Measurements from ENCODE around the gene ANO8.
"Not testable (repeated sequence)": the region's sequence is repeated elsewhere in the genome, so short reads cannot be mapped to it uniquely, and the experiment has no call there.

The ANO8 gene

DNA sequence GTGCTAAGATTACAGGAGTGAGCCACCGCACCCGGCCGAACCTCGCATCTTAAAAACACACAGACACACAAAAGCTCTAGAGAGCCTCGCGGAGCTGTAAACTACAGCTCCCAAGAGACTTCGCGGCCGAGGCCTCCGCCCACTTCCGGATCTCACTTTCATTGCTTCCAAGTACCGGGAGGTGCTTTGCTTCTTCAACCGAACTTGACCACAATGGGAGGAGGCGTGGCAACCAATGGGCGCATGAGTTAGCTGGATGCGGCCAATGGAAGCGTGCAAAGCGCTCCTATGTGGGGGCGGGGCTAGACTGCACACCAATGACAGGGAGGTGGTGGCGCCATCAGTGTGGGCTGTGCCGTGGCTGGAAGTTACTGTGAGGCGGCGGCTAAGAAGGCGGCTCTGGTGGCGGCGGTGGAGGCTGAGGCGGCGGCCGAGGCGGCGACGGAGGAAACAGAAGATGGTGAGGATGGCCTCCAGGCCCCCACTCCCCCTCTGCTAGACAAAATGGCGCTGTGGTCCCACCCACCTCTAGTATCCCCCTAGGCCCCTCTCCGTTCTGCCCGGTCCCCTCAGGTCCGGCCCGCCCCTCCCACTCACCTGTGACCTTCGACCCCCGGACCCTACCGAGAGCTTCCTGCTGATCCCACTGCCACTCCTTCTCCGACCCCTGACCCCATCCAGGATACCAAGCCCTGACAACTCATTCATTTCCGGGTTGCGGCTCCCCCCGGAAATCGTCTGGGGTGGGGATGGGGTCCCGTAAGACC is 25.3 kb downstream of the ANO8 start, which contains the start of gene DDA1:
Gene DDA1, plus strand, starts transcription at position 366 of the 767 bp plus-strand sequence. Its CDS starts 92 bp downstream, at position 458.
- DNase-seq (ENCODE audit: low read depth) = peak; percentile 100

DNA sequence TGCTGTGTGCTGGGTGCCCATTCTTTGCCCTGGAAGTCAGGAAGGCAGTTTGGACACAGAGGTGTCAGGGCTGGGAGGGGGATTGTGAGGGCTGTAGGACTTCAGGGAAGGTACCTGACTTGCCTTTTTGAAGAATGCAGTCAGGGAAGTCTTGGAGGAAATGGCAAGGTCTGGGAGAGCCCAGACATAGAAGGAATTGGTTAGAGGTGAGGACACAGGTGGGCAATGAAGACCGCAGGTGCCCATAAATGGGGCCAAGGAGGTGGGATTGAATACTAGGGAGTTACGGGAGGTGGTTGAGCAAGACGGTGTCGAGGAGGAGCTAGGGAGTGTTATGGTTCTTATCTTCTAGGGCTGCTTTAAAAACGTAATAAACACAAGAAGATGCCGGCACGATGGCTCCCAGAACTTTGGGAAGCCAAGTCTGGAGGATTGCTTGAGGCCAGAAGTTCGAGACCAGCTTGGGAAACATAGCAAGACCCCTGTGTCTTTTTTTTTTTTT is 26.7 kb downstream of the ANO8 start:
- no peak for DNase-seq (ENCODE audit: low read depth)

DNA sequence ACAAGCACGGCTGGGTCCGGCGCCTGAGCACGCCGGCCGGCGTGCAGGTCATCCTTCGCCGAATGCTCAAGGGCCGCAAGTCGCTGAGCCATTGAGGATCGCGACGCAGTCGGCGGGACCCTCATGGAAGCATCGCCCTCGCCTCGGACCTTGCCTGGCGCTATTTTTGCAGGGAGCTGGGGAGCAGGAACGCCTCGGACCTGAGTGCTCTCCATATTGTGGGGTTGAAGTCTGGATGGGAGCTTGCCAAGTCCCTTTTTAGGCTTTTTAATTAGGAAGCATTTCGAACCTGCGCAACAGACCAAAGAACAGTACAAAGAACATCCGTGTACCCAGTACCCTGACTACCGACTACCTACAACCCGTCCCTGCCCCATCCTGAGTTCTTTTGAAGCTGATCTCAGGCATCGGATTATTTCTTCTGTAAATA is 28.4 kb downstream of the ANO8 start:
- DNase-seq (ENCODE audit: low read depth) = no peak

DNA sequence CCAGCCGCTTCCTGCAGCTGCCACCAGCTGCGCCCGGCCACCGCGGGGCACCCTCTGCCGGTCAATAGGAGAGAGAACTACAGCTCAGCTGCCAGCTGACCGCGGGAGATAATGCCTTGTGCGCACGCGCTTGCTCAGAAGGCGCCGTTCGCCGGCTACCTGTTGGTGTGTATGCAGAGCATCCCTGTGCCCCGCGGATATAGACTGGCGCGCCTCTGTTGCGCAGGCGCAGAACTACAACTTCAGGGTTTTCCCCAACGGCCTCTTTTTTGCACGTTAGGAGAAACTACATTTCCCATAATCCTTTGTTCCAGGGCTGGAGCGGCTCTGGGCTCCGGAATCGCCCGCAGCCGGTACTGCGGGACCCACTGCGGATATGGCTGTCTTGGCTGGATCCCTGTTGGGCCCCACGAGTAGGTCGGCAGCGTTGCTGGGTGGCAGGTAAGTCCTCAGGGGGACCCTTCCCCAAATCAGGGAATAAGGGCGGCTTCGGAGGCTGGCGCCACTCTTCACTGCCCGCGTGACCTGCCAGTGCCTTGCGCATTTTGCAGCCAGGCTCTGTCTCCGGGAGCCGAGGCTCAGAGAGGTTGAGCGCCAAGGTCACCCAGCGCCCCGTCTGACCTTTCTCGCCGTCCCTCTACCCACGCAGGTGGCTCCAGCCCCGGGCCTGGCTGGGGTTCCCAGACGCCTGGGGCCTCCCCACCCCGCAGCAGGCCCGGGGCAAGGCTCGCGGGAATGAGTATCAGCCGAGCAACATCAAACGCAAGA is 29.0 kb downstream of the ANO8 start, which contains the start of gene MRPL34:
Gene MRPL34, plus strand, starts transcription at position 356 of the 768 bp plus-strand sequence. Its CDS starts 21 bp downstream, at position 377.
- DNase-seq (ENCODE audit: low read depth) = peak; percentile 99

DNA sequence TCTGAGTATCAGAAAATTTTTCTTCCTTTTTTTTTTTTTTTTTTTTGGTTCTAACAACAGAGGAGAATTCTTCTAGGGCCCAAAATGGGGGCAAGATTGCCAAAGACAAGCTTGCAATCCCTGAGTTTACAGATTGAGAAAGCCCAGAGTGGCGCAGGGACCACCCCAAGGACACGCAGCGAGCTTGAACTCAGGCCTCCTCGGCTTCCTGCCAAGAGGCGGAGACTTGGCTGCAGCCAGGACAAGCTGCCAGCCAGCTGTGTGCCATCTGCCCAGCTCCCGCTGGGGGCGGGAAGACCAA is 29.5 kb downstream of the ANO8 start:
- no peak for DNase-seq (ENCODE audit: low read depth)

DNA sequence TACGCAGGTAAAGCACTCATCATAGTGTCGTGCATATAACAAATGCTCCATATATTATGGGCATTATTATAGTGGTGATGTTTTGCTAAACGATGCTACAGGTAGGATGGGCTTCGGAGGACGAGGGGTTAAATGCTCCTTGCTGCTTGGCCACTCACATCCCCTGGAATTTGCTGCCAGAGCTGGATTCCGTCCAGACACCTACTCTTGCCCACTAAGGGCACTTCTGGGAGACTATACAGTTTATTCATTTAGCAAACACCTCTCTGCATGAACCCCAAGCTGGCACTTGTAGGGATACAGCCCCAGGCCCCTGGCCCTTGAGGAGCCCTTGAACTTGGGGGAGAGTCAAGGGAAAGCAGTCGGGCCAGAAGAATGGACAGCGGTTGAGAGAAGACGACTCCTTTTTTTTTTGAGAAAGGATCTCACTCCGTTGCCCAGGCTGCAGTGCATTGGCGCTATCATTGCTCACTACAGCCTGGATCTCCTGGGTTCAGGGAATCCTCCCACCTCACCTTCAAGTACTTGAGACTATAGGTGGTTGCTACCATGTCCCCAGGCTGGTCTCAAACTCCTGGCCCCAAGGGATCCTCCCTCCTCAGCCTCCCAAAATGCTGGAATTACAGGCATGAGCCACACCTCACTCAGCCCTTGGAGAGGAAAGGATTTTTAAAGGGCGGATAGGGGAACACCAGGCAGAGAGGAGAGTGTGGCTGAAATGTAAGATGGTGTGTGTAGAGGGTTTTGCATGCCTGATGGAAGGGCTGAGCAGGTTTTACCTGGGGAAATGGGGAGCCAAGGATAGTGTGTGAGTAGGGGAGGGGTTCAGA is 30.1 kb downstream of the ANO8 start:
- no peak for DNase-seq (ENCODE audit: low read depth)

DNA sequence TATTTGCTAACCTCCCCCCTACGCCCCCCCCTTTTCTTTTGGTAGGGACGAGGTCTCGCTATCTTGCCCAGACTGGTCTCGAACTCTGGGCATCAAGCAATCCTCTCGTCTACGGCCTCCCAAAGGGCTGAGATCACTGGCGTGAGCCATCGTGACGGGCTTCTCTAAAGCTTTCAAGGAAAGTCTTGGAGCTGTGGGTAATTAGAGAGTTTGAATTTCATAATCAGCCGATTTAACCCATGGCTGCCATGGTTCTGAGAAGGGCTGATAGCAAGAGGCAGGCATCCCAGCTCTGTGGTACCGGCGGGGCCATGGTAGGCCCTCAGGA is 30.8 kb downstream of the ANO8 start:
- no peak for DNase-seq (ENCODE audit: low read depth)

DNA sequence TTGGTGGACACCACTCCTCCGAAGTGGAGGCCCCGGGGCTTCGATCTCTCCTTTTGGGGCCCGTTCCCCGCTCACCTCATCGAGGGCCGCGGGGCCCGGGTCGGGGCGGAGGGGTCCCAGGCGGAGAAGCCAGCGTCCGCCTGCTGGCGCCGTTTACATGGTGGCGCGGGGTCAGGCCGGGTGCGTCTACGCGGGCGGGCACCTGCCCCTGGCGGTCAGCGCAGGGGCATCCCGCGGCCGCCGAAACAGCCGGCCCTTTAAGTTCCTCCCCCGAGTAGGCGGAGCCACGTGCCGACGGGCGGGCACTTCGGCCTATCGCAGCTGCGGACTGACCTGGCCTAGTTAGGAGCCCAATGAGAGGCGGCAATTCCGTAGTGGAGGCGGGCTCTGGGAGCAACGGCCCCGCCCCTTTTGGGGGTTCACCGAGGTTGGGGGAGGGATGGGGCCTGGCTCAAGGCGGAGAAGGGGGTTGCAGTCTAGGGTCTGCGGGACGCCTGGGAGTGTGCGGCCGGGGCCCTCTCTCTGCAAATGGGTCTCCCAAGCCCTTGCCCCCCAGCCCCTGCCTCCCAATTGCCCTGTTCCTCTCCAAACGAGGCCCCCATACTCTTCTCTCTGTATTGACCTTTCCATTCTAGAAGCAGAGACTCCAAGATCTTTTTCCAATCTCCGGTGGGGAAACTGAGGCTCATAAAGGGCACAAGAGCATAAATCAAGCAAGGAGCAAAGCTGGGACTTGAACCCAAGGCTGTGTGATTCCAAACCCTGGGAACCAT is 31.3 kb downstream of the ANO8 start, which contains the start of gene ABHD8:
Gene ABHD8, minus strand, starts transcription at position 259 of the 773 bp plus-strand sequence. CDS start 1,809 bp downstream, outside the sequence.
- peak; percentile 92 for DNase-seq (ENCODE audit: low read depth)

DNA sequence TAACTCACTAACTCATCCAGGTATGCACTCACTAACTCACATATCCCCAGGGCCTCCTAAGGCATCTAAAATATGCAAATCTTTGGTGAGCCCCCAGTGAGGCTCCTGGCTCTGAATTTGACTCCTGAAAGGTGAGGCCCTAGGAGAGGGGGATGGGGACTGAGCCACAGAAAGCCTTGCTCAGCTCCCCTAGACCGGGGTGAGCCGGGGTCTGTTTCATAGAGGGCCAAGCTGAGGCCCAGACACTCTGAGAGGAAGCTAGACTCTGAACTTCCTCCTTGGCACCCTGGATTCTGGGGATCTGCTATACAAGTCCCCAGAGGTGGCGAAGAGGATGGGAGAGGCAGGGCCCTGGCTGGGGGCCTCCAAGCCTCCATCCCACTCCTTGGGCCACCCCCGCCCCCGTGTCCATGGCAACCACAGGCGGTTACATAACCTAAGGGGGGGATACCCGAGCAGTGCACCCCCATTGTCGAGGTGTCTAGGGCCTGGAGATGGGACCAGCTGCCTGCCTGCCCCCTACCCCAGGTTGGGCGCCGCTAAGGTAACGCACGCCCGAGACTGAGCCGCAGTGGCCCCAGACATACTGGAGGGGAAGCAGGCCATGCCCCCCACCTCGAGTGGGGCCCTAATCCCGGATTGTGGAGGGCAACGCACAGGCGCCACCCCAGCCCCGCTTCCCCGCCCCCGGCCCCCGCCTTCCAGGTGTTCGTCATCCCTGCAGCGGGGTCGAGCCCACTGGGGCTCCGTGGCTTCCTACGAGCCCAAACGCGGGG is 32.1 kb downstream of the ANO8 start:
- DNase-seq (ENCODE audit: low read depth) = no peak

DNA sequence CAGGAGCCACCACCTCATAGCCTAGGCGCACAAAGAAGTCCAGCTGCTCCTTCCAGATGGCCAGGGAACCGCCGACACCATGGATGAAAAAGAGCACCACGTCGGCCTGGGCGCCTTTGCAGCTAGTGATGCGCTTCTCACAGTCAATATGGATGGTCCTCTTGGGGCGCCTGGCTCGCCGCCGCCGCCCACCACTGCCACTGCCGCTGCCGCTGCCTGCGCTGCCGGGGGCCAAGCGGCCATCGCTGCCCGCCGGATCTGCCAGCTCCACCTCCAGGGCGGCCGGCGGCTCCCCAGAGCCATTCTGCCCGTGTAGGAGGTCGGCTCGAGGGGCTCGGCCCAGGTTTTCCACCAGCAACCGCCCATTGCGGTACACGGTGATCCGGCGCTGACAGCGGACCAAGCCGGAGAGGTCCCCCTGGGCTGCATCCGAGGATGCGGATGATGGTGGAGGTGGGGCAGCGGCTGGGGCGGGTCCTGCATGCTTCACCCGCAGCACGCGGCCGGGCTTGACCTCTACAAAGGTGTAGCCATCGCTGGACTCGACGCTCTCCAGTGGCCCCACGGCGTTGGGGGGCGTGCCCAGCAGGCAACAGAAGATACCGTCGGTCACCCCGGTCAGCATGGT is 33.5 kb downstream of the ANO8 start:
- no peak for DNase-seq (ENCODE audit: low read depth)

DNA sequence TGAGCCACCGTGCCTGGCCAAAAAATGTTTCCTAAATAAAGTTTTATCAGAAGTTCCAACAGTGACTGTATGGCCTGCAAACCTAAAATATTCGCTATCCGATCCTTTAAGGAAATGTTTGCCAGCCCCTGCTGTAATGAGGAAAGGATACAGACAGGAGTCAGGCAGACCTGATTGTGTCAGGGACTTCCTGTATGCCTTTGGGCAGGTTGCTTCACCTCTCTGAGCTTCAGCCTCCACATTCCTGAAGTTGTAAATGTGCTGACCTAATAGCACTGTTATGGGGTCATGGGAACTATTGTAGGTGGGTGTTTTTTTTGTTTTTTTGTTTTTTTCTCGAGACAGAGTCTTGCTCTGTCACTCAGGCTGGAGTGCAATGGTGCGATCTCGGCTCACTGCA is 37.7 kb downstream of the ANO8 start:
- no peak for DNase-seq (ENCODE audit: low read depth)

DNA sequence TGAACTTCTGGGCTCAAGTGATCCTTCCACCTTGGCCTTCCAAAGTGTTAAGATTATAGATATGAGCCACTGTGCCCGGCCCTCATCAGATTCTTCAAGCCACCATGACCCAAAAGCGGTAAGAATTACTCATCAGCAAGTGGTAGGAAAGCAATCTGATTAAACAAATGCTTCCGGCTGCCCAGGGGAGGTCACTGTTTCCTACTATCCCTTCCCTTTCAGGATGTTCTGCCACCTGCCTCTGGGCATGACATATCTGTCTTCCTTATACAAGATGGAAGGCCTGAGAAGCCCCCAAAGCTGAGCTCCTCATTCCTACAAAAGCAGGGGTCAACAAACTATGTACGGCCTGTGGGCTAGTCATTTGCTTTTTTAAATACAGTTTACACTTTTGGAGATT is 38.4 kb downstream of the ANO8 start:
- DNase-seq (ENCODE audit: low read depth) = no peak

DNA sequence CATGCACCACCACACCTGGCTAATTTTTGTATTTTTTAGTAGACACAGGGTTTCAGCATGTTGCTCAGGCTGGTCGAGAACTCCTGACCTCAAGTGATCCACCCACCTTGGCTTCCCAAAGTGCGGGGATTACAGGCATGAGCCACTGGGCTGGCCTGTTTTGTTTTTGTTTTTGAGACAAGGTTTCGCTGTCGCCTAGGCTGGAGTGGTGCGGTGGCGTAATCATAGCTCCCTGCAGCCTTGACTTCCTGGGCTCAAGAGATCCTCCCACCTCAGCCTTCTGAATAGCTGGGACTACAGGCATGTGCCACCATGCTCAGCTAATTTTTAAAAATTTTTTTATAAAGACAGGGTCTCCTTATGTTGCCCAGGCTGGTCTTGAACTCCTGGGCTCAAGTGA is 39.1 kb downstream of the ANO8 start:
- not testable (repeated sequence) for DNase-seq (ENCODE audit: low read depth)

DNA sequence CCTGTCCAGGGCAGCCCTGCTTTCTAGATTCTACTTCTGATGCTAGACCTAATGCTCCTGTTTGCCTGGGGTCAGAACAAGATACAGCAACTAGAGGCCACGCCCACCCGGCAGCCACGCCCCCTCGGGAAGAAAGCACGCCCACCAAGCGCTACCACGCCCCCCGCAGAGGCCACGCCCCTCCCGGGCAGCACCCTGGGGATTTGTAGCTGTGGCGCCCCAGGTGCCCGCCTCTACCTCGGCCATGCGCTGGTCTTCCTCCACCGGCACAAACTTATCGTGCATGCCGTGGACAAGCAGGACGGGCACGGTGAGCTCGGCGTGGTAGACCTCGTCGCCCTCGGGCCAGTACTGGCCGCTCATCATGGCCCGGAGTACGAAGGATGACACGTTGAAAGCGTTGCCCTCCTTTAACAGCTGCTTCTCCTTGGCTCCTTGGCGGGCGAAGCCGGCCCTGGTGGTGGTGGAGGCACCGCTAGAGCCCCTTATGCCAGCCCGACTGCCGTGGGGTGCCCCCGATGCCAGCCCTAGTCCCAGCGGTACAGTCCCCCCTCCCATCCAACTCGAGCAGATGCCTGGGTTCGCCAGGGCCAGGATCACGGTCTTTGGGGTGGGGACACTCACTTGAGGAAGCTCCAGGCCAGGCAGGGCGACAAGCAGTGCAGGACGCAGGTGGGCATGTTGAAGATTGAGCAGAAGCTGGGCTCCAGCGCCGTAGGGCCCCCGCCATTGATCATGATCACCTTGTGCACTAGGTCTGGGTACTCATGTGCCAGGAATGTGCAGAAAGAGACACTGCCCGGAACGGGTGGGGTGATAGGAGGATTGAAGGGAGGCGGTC is 40.4 kb downstream of the ANO8 start:
- DNase-seq (ENCODE audit: low read depth) = no peak

DNA sequence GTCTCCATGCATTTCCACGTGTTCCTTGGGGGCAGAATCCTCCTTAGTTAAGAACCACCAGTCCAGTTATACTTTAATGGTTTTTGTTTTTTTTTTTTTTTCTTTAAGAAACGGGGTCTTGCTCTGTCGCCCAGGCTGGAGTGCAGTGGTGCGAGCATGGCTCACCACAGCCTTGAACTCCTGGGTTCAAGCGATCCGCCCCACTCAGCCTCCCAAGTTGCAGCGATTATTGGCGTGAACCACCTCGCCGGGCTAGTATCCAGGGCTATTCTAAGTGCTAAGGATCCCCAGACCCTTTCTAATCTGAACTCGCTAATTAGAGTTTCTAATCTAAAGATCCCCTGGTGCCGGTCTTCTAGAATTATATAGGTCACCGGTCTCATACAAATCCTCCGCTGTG is 41.0 kb downstream of the ANO8 start:
- no peak for DNase-seq (ENCODE audit: low read depth)

DNA sequence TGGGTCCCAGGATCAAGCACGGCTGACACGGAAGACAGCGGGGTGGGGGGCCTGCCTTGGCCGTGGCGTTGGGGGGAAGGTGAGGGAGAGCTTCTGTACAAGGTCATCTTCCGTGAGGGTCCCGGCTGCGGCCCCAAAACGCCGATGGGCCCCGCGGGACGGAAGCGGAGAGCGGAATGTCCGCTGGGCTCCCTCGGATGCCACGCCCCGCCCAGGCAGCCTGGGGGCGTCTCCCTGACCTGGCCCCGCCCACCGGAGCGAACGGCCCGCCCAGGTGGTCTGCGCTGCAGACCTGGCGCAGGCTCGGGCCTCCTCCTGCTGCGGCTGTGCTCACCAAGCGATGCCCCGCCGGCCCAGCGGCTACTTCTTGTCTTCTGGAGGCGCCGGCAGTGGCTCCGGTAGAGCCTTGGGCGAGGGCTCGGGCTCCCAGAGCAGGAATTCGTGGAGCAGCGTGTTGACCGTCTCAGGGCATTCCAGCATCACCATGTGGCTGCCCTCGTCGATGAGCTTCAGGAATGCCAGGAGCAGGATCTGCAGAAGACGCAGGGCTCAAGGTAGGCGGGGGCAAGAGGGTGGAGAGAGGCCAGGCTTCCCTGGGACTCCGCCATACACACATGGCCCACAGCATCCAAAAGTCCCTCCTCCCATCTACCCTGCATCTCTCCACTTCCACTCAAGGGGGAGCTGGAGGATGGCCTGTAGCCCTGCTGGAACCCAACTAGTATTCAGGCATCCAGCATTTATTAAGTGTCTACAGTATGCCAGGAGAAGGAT is 42.2 kb downstream of the ANO8 start:
- DNase-seq (ENCODE audit: low read depth) = peak; percentile 83

DNA sequence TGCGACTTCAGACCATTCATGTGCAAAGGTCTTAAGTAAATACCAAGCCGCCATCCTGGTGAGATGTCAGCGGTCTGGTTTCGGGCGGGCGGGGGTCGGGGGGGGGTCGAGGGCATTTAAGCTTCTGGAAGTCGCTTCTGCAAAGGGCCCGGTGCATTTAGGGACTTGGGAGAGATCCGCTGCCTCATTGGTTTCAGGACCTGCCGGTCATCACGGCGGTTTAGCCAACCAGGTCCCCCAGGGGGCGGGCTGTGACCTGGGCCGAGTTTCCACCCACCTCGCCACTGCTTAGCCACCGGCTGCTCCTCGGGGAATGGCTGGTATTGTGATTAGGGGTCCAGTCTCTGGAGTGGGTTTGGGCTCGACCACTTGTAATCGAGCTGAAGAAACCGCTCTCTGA is 45.2 kb downstream of the ANO8 start:
- peak; percentile 67 for DNase-seq (ENCODE audit: low read depth)

DNA sequence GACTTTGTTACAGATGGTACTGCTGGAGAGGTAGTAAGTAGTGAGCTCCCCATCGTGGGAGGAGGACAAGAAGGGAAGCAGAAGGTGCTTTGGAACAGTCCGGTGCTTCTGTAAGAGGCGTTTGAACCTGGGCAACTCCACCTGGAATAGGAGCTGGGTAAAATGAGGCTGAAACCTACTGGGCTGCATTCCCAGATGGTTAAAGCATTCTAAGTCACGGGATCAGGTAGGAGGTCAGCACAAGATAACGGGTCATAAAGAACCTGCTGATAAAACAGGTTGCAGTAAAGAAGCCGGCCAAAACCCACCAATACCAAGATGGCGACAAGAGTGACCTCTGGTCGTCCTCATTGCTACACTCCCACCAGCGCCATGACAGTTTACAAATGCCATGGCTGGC is 47.9 kb downstream of the ANO8 start:
- DNase-seq (ENCODE audit: low read depth) = no peak

DNA sequence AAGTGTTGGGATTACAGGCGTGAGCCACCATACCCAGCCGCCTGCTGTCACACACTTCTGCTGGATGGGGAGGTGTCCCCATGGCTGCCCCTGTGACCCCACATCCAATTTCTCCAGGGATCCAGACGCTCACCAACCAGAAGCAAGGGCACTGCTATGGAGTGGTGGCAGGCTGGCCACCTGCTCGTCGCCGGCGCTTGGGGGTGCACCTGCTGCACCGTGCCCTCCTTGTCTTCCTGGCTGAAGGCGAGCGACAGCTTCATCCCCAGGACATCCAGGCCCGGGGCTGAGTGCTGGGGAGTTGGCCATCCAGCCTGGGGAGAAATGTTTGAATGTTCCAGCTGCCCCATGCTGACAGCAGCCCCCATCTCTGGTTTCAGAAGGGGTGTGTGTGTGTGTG is 48.4 kb downstream of the ANO8 start:
- no peak for DNase-seq (ENCODE audit: low read depth)

Data from fibroblast of the conjunctiva (primary cell).